H9 (cell line): ENCODE results near the gene SECTM1. TPM values are rescaled to one million over a fixed set of nuclear protein-coding genes. Genes with fewer than 3 reads are reported as not detected.

ENCODE experiments used
- DNase-seq: peaks from one replicate; pipeline ENCODE4 v3.0.0-alpha.2; 2017
- H2AFZ ChIP-seq: one replicate; pipeline ENCODE4 v1.6.1; 2013; ENCODE audit warnings: mild to moderate bottlenecking, low read length, control low read depth, moderate library complexity
- H2AK5ac ChIP-seq: 2 replicates; pipeline ENCODE4 v1.6.1; 2013; ENCODE audit warnings: low read length, control low read depth, mixed read lengths; ENCODE audit not compliant: insufficient read length
- H2BK120ac ChIP-seq: one replicate; pipeline ENCODE4 v1.6.1; 2013; ENCODE audit warnings: low read depth, mild to moderate bottlenecking, low read length, control low read depth, inconsistent platforms; ENCODE audit not compliant: poor library complexity, severe bottlenecking
- H2BK12ac ChIP-seq: 2 replicates; pipeline ENCODE4 v1.6.1; 2013; ENCODE audit warnings: low read length, control low read depth, mixed read lengths, low read depth; ENCODE audit not compliant: insufficient read length
- H2BK15ac ChIP-seq: 2 replicates; pipeline ENCODE4 v1.6.1; 2013; ENCODE audit warnings: low read depth, low read length, control low read depth
- H2BK20ac ChIP-seq: one replicate; pipeline ENCODE4 v1.6.1; 2013; ENCODE audit warnings: low read depth, mild to moderate bottlenecking, low read length, control low read depth, inconsistent platforms; ENCODE audit not compliant: poor library complexity, severe bottlenecking
- H2BK5ac ChIP-seq: 2 replicates; pipeline ENCODE4 v1.6.1; 2013; ENCODE audit warnings: low read length, control low read depth, mixed read lengths; ENCODE audit not compliant: insufficient read length
- H3K14ac ChIP-seq: 2 replicates; pipeline ENCODE4 v1.6.1; 2013; ENCODE audit warnings: low read length, control low read depth; ENCODE audit not compliant: insufficient read depth
- H3K18ac ChIP-seq: 2 replicates; pipeline ENCODE4 v1.6.1; 2013; ENCODE audit warnings: low read depth, mild to moderate bottlenecking, mixed read lengths, low read length, control low read depth; ENCODE audit not compliant: insufficient read length
- H3K23ac ChIP-seq: 2 replicates; pipeline ENCODE4 v1.6.1; 2013; ENCODE audit warnings: low read length, control low read depth, mixed read lengths, low read depth; ENCODE audit not compliant: insufficient read length
- H3K23me2 ChIP-seq: 2 replicates; pipeline ENCODE4 v1.6.1; 2013; ENCODE audit warnings: low read depth, mild to moderate bottlenecking, mixed read lengths, low read length, control low read depth; ENCODE audit not compliant: insufficient read length, poor library complexity, severe bottlenecking
- H3K27ac ChIP-seq: 2 replicates; pipeline ENCODE4 v1.5.1; 2013; ENCODE audit warnings: low read length, control low read depth, mixed read lengths, low read depth; ENCODE audit not compliant: insufficient read length
- H3K27me3 ChIP-seq: 2 replicates; pipeline ENCODE4 v1.6.1; 2013; ENCODE audit warnings: low read length, control low read depth, inconsistent platforms; ENCODE audit not compliant: insufficient read depth
- H3K4ac ChIP-seq: 2 replicates; pipeline ENCODE4 v1.6.1; 2013; ENCODE audit warnings: low read depth, mild to moderate bottlenecking, control low read depth, inconsistent platforms, low read length, moderate library complexity
- H3K4me1 ChIP-seq: 2 replicates; pipeline ENCODE4 v1.6.1; 2013; ENCODE audit warnings: low read length, control low read depth, inconsistent platforms; ENCODE audit not compliant: insufficient read depth
- H3K4me2 ChIP-seq: 2 replicates; pipeline ENCODE4 v1.6.1; 2013; ENCODE audit warnings: low read length, control low read depth, mixed read lengths; ENCODE audit not compliant: insufficient read length, insufficient read depth
- H3K56ac ChIP-seq: 2 replicates; pipeline ENCODE4 v1.6.1; 2013; ENCODE audit warnings: low read depth, mild to moderate bottlenecking, mixed read lengths, low read length, control low read depth; ENCODE audit not compliant: insufficient read length
- H3K79me1 ChIP-seq: 2 replicates; pipeline ENCODE4 v1.6.1; 2013; ENCODE audit warnings: low read depth, mild to moderate bottlenecking, moderate library complexity, low read length, control low read depth, inconsistent platforms; ENCODE audit not compliant: insufficient read depth, poor library complexity, severe bottlenecking
- H3K79me2 ChIP-seq: 2 replicates; pipeline ENCODE4 v1.6.1; 2013; ENCODE audit warnings: low read length, control low read depth, inconsistent platforms; ENCODE audit not compliant: insufficient read depth
- H3K9ac ChIP-seq: 2 replicates; pipeline ENCODE4 v1.6.1; 2013; ENCODE audit warnings: low read length, control low read depth, mixed read lengths; ENCODE audit not compliant: insufficient read length; ENCODE audit errors: extremely low read depth
- H3K9me3 ChIP-seq: one replicate; pipeline ENCODE4 v1.6.1; 2013; ENCODE audit warnings: low read depth, low read length, inconsistent platforms; ENCODE audit not compliant: control insufficient read depth
- H3T11ph ChIP-seq: one replicate; pipeline ENCODE4 v1.6.1; 2013; ENCODE audit warnings: mild to moderate bottlenecking, low read length, control low read depth, inconsistent platforms
- H4K20me1 ChIP-seq: one replicate; pipeline ENCODE4 v1.6.1; 2013; ENCODE audit not compliant: control insufficient read depth, insufficient read length, insufficient read depth
- H4K5ac ChIP-seq: 2 replicates; pipeline ENCODE4 v1.6.1; 2013; ENCODE audit warnings: low read depth, mild to moderate bottlenecking, mixed read lengths, low read length, control low read depth; ENCODE audit not compliant: insufficient read length
- H4K8ac ChIP-seq: replicated peaks from 2 replicates; pipeline ENCODE4 v1.6.1; 2013; ENCODE audit warnings: low read length, control low read depth, mixed read lengths, low read depth; ENCODE audit not compliant: insufficient read length
- H4K91ac ChIP-seq: 2 replicates; pipeline ENCODE4 v1.6.1; 2013; ENCODE audit warnings: low read depth, mild to moderate bottlenecking, moderate library complexity, mixed read lengths, low read length, control low read depth; ENCODE audit not compliant: insufficient read length
- H3K27ac Mint-ChIP-seq, 3 experiments: 2 replicates in 2 of 3; 3 replicates in 1 of 3; pipeline ENCODE4 v1.8.0; 2020 to 2021; ENCODE audit warnings: mixed read lengths in 3 of 3, mild to moderate bottlenecking in 1 of 3, moderate library complexity in 1 of 3
- H3K27me3 Mint-ChIP-seq: 2 replicates; pipeline ENCODE4 v1.8.0; 2021; ENCODE audit warnings: low read depth, mild to moderate bottlenecking, moderate library complexity, mixed read lengths
- H3K36me3 Mint-ChIP-seq, 3 experiments: 2 replicates in 2 of 3; 3 replicates in 1 of 3; pipeline ENCODE4 v1.8.0; 2020 to 2021; ENCODE audit warnings: low read depth in 3 of 3, mixed read lengths in 3 of 3; ENCODE audit not compliant: insufficient read depth in 1 of 3
- H3K4me1 Mint-ChIP-seq, 2 experiments: 2 replicates each; pipeline ENCODE4 v1.8.0; 2020; ENCODE audit warnings: mixed read lengths in 2 of 2
- H3K4me3 Mint-ChIP-seq, 2 experiments: 2 replicates in 1 of 2; 3 replicates in 1 of 2; pipeline ENCODE4 v1.8.0; 2020 to 2021; ENCODE audit warnings: mild to moderate bottlenecking in 2 of 2, mixed read lengths in 2 of 2, moderate library complexity in 1 of 2
- H3K9me3 Mint-ChIP-seq, 2 experiments: 2 replicates in 1 of 2; 3 replicates in 1 of 2; pipeline ENCODE4 v1.8.0; 2020; ENCODE audit warnings: mild to moderate bottlenecking in 2 of 2, mixed read lengths in 2 of 2, moderate library complexity in 1 of 2
- CTCF ChIP-seq: fragments of 200-600 bp; sonication (generic); conservative IDR thresholded peaks from 3 replicates; pipeline ENCODE4 v1.8.0; 2021; ENCODE audit warnings: antibody characterized with exemption, mild to moderate bottlenecking
- WGBS: extraction: QIAGEN DNeasy Blood & Tissue Kit; methylation state at CpG from one replicate; pipeline ENCODE4 v1.1.7; 2013; ENCODE audit warnings: missing lambda C conversion rate, low lambda C conversion rate, mixed read lengths; ENCODE audit not compliant: insufficient read length; ENCODE audit errors: extremely low coverage; 5-methylcytosine and 5-hydroxymethylcytosine counted together
- total RNA-seq: library from RNA; stranded (reverse); gene quantifications from 2 replicates; pipeline ENCODE4 v1.2.1, GENCODE V29; 2021

Gene SECTM1
- total RNA-seq, 1 experiment from 2014 or later, result 0.28 TPM

- peaks cover 4% of the 10 kb centered on the region for H4K20me1 ChIP-seq
- no peak overlapping the region for H3K14ac ChIP-seq
- no peak for DNase-seq
- H3K27me3 Mint-ChIP-seq, result peaks cover 25% of the 10 kb centered on the region
- H2BK12ac ChIP-seq, result no peak overlapping the region
- no peak overlapping the region for H3K9ac ChIP-seq
- peaks cover 3% of the 10 kb centered on the region; the same call in 1 of the 2 replicates for H3K4me1 ChIP-seq
- H3K4ac ChIP-seq, result no peak overlapping the region
- no peak overlapping the region for H2BK5ac ChIP-seq
- H3K56ac ChIP-seq, result no peak overlapping the region
- peaks cover 5 to 7% (median 7%) of the 10 kb centered on the region in 3 experiments; a peak in 6 of 7 replicates for H3K36me3 Mint-ChIP-seq
- no peak overlapping the region for H3K18ac ChIP-seq
- peaks cover 7% of the 10 kb centered on the region; the same call in 1 of the 2 replicates for H3K79me2 ChIP-seq
- no peak overlapping the region for H4K5ac ChIP-seq
- H3K79me1 ChIP-seq, result no peaks in the 10 kb centered on the region
- TF ChIP-seq CTCF, result no peak
- H3K23me2 ChIP-seq, result no peaks in the 10 kb centered on the region
- no CpG with 5 or more reads among the region's 5 CpGs for WGBS
- H4K91ac ChIP-seq, result no peak overlapping the region
- no peak overlapping the region for H2AFZ ChIP-seq
- no peak overlapping the region for H4K8ac ChIP-seq
- no peak overlapping the region for H3T11ph ChIP-seq
- peak overlapping the region in 1 of 2 experiments; percentile 22; a peak in 1 of 5 replicates for H3K4me3 Mint-ChIP-seq
- H3K27ac Mint-ChIP-seq, result no peak overlapping the region; a peak in 1 of 7 replicates
- H2AK5ac ChIP-seq, result no peak overlapping the region
- peaks cover 24 to 42% of the 10 kb centered on the region in 2 experiments for H3K4me1 Mint-ChIP-seq
- H2BK120ac ChIP-seq, result no peak overlapping the region
- H3K4me2 ChIP-seq, result no peak overlapping the region
- no peaks in the 10 kb centered on the region for H3K27me3 ChIP-seq
- H3K9me3 Mint-ChIP-seq, result peaks cover 0 to 5% of the 10 kb centered on the region in 2 experiments; a peak in 3 of 5 replicates
- H2BK20ac ChIP-seq, result no peak overlapping the region
- no peak overlapping the region for H3K27ac ChIP-seq
- no peak overlapping the region for H3K23ac ChIP-seq
- H3K9me3 ChIP-seq, result no peaks in the 10 kb centered on the region
- H2BK15ac ChIP-seq, result no peak overlapping the region
Observed at GRCh38 chr17:82276938-82277337, 56.6 kb downstream of the SECTM1 start.
